Osteoblast (primary cell): ENCODE measurements around the gene DPP6. TPM values are rescaled to one million over a fixed set of nuclear protein-coding genes. Genes with fewer than 3 reads are reported as not detected.

ENCODE experiments used
- DNase-seq: peaks from one replicate; pipeline ENCODE4 v3.0.0; 2011; ENCODE audit warnings: low spot score, mixed read lengths; ENCODE audit not compliant: insufficient read length; ENCODE audit errors: missing footprints
- H2AFZ ChIP-seq: 2 replicates; pipeline ENCODE4 v1.6.0; 2011; ENCODE audit warnings: mild to moderate bottlenecking, low read length
- H3K27ac ChIP-seq: 2 replicates; pipeline ENCODE4 v1.5.1; 2011; ENCODE audit warnings: mild to moderate bottlenecking, low read depth, low read length, moderate library complexity
- H3K27me3 ChIP-seq: 2 replicates; pipeline ENCODE4 v1.6.0; 2012; ENCODE audit warnings: mild to moderate bottlenecking, control low read depth, inconsistent platforms, low read length, moderate library complexity; ENCODE audit not compliant: insufficient read depth
- H3K36me3 ChIP-seq: 2 replicates; pipeline ENCODE4 v1.5.1; 2011; ENCODE audit warnings: mild to moderate bottlenecking, low read length, control low read depth, moderate library complexity; ENCODE audit not compliant: insufficient read depth
- H3K4me1 ChIP-seq: 2 replicates; pipeline ENCODE4 v1.5.1; 2011; ENCODE audit warnings: mild to moderate bottlenecking, low read length, control low read depth, moderate library complexity; ENCODE audit not compliant: insufficient read depth
- H3K4me2 ChIP-seq: 2 replicates; pipeline ENCODE4 v1.6.0; 2011; ENCODE audit warnings: mild to moderate bottlenecking, low read length; ENCODE audit not compliant: insufficient read depth
- H3K4me3 ChIP-seq: fragments of 200-600 bp; sonication (generic); 3 replicates; pipeline ENCODE4 v1.5.1; 2012; ENCODE audit warnings: mild to moderate bottlenecking, low read length, inconsistent platforms; ENCODE audit not compliant: insufficient read depth
- H3K79me2 ChIP-seq: 2 replicates; pipeline ENCODE4 v1.6.0; 2012; ENCODE audit warnings: mild to moderate bottlenecking, low read length, control low read depth, inconsistent platforms; ENCODE audit not compliant: insufficient read depth
- H3K9me3 ChIP-seq: 2 replicates; pipeline ENCODE4 v1.5.1; 2011; ENCODE audit warnings: low read depth, low read length, control low read depth
- H4K20me1 ChIP-seq: 2 replicates; pipeline ENCODE4 v1.6.0; 2012; ENCODE audit warnings: mild to moderate bottlenecking, low read length, control low read depth; ENCODE audit not compliant: insufficient read depth
- CTCF ChIP-seq: IDR thresholded peaks from 2 replicates; pipeline ENCODE4 v1.5.1; 2011; ENCODE audit warnings: mild to moderate bottlenecking, low read depth, low read length, moderate library complexity; ENCODE audit errors: extremely low read depth
- total RNA-seq: library from RNA; depleted of rRNA; stranded (reverse); fragments of >200 nt; gene quantifications from 2 replicates; pipeline ENCODE4 v1.2.3, GENCODE V29; 2012

DPP6 gene
- total RNA-seq, 1 donor: not detected

- H3K9me3 ChIP-seq: no peaks in the 10 kb centered on the region
- H4K20me1 ChIP-seq: no peaks in the 10 kb centered on the region
- H3K4me2 ChIP-seq: no peak overlapping the region
- DNase-seq: no peak
- no peaks in the 10 kb centered on the region for H3K27me3 ChIP-seq
- no peak overlapping the region for H2AFZ ChIP-seq
- no peaks in the 10 kb centered on the region for H3K36me3 ChIP-seq
- TF ChIP-seq CTCF: no peak
- no peaks in the 10 kb centered on the region for H3K79me2 ChIP-seq
- H3K4me1 ChIP-seq: no peaks in the 10 kb centered on the region
- no peak overlapping the region for H3K27ac ChIP-seq
- H3K4me3 ChIP-seq: no peak overlapping the region
Observed at GRCh38 chr7:154475864-154476263, 423.7 kb downstream of the DPP6 start.

- H3K4me3 ChIP-seq: no peak overlapping the region
- no peak overlapping the region for H2AFZ ChIP-seq
- H3K4me2 ChIP-seq: no peak overlapping the region
- TF ChIP-seq CTCF: no peak
- H3K27ac ChIP-seq: no peak overlapping the region
- no peaks in the 10 kb centered on the region for H3K4me1 ChIP-seq
- H3K9me3 ChIP-seq: no peaks in the 10 kb centered on the region
- no peaks in the 10 kb centered on the region for H3K79me2 ChIP-seq
- no peaks in the 10 kb centered on the region for H4K20me1 ChIP-seq
- no peak for DNase-seq
- H3K27me3 ChIP-seq: no peaks in the 10 kb centered on the region
- no peaks in the 10 kb centered on the region for H3K36me3 ChIP-seq
Observed at GRCh38 chr7:154480817-154481216, 428.6 kb downstream of the DPP6 start.

- no peak for TF ChIP-seq CTCF
- Histone ChIP-seq H3K36me3 (no peaks in the 10 kb centered on the region), H3K27ac (no peak overlapping the region), H3K4me2 (no peak overlapping the region), H2AFZ (no peak overlapping the region), H3K4me1 (no peaks in the 10 kb centered on the region), H3K27me3 (no peaks in the 10 kb centered on the region), H3K4me3 (no peak overlapping the region), H4K20me1 (no peaks in the 10 kb centered on the region), H3K9me3 (peaks cover 3% of the 10 kb centered on the region), H3K79me2 (no peaks in the 10 kb centered on the region)
- no peak for DNase-seq
Observed at GRCh38 chr7:154482863-154483262, 430.7 kb downstream of the DPP6 start.

- Histone ChIP-seq H2AFZ (no peak overlapping the region), H4K20me1 (no peaks in the 10 kb centered on the region), H3K4me1 (no peaks in the 10 kb centered on the region), H3K4me2 (no peak overlapping the region), H3K36me3 (no peaks in the 10 kb centered on the region), H3K27ac (no peak overlapping the region), H3K79me2 (no peaks in the 10 kb centered on the region), H3K4me3 (no peak overlapping the region), H3K27me3 (no peaks in the 10 kb centered on the region), H3K9me3 (peaks cover 3% of the 10 kb centered on the region)
- no peak for TF ChIP-seq CTCF
- DNase-seq: no peak
Observed at GRCh38 chr7:154484406-154484805, 432.2 kb downstream of the DPP6 start.
